NCI-H1048 (cell line): Measurements from ENCODE around the gene KCNN4.
"Not testable (repeated sequence)": the region's sequence is repeated elsewhere in the genome, so short reads cannot be mapped to it uniquely, and the experiment has no call there.

Experiments
- DNase-seq: peaks from one replicate; lab custom pipeline; 2025; lab: John Stamatoyannopoulos, UW

KCNN4 gene

DNA sequence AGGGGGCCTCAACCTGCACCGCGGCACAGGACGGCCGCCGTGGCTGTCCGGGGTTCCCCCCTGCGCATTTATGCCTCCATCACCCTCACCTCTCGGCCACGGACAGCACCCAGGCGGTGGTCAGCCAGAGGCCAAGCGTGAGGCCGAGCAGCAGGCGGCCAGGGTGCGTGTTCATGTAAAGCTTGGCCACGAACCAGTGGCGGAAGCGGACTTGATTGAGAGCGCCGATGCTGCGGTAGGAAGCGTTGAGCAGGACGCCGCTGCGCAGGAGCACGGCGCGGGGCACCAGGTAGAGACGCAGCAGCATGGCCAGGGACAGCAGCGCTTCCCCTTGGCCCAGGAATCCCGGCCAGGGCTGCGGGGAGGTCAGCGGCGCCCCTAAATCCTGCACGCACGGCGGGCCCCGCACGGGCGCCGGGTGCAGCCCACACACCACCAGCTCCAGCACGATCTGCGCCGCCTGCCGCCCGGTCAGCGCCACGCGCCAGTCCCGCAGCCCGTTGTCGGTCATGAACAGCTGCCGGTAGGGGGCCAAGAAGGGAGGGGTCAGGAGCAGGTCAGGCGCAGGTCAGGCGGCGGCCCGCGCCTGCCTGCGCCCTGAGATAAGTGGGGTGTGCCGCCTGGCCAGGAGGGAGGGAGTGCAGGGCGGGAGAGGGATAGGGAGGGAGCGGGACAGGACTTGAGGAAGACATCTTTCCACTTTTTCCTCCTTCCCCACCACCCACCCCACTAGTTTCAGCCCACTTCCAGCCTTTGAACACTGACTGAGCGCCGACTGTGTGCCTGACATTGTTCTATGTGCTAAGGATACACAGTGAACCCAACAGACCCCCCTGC, 6.5 kb downstream of the KCNN4 start:
- DNase-seq: no peak

DNA sequence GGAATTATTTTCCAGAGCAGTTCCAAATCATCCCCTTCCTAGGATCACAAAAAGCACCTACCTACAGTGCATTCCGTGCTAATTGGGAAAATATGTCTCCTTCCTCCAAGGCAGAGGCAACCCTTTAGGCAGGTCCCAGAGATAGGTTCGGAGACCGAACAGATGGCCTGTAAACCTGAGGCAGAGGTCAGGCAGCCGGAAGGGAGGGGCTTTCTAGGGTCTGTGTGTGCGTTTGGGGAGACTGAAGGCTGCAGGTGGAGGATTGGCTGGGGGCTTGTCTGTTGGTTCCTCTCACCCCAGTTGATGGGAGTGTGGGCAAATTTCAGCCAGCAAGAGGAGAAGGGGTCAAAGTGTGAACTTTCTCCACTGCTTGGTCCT, 7.1 kb downstream of the KCNN4 start:
- no peak for DNase-seq

DNA sequence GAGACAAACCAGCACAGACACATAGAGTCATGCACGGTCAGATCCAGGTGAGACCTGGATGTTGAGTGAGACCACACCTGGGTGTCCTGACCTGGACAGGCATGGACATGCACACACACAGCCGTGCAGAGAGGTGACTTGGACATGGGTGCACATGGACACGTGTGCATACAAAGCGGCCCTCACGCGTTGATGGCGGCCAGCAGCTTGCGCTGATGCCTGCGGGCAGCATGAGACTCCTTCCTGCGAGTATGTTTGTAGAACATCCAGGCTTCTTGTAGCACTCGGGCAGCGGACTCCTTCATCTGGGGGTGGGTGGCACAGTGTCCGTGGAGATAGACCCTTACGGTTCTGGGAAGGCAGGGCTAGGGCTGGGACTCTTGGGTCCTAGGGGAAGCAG, 11.5 kb downstream of the KCNN4 start:
- DNase-seq: no peak

GRCh38 chr19:43768273-43769050, 12.3 kb downstream of the KCNN4 start:
- DNase-seq: no peak

GRCh38 chr19:43767818-43768217, 13.0 kb downstream of the KCNN4 start:
- no peak for DNase-seq

DNA sequence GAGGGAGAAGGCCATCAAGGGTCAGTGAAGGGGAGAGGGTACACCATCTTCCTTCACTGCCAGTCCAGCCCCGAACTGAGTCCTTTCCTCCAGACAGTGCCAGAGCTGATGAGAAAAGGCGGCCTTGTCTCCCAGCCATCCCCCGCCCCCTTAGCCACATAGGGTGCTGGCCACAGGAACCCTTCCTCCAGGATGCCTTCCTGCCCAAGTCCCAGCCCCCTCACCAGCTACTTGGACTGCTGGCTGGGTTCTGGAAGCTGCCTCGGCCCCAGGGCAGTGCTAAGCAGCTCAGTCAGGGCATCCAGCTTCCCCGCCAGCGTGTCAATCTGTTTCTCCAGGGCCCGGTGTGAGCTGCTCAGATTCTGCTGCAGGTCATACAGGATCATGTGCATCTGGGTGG, 13.5 kb downstream of the KCNN4 start:
- DNase-seq: no peak

DNA sequence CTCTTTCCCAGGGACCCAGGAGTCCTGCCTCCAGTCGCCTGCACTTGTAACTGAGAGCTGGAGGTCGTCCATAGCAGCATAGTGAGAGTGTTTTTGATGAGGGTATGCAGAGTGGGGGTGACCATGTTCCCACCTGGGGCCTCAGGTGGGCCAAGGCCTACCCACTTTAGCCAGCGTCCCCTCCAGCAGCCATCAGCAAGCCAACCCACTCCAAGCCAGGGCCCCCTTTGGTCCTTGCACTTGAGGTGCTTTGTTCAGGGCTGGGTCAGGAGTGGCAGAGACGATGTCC, 14.1 kb downstream of the KCNN4 start:
- no peak for DNase-seq

DNA sequence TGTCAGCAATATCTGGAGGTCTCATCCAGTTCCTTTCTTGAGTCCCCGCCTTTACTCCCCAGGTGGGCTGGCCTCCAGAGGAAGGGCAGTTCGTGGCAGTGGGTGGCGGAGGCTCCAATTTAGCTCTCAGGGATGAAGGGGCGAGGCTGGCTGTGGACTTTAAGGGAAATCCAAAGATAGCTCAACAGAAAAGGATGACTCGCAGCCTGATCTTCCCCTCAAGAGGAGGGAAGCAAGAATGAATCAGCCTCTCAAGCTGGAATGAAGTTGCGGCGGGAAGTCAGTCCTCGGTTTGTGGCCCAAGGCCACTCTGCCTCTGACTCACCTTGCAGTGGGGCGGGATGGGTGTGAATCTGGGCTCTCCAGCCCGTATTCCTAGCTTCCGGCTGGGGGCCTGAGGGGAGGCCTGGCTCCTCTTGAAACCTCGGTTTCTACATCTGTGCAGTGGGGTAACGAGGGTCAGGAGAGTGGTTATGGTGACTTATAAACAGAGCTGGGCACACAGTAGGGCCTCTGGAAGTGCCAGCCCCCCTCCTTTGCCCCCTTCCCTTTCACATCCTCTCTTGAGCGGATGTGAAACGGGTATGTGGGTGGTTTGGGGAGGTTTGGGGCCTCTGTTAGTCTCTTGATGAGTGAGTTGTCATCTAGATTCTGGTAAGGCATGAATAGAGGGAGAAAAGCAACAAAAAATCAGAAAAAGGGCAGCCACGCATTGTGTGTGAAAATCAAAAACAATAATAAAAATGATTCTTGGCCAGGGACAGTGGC, 15.5 kb downstream of the KCNN4 start:
- no peak for DNase-seq

DNA sequence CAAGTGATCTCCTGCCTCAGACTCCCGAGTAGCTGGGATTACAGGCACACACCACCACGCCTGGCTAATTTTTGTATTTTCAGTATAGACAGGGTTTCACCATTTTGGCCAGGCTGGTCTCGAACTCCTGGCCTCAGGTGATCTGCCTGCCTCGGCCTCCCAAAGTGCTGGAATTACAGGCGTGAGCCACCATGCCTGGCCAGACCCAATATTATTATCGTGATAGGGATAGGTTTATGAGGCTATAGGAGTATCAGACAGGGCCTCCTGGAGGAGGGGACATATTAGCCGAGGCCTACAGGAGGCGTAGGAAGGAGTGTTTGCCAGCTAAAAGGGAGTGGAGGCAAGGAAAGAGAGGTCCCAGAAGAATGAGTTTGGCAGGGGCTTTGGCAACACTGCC, 16.1 kb downstream of the KCNN4 start:
- DNase-seq: not testable (repeated sequence)

DNA sequence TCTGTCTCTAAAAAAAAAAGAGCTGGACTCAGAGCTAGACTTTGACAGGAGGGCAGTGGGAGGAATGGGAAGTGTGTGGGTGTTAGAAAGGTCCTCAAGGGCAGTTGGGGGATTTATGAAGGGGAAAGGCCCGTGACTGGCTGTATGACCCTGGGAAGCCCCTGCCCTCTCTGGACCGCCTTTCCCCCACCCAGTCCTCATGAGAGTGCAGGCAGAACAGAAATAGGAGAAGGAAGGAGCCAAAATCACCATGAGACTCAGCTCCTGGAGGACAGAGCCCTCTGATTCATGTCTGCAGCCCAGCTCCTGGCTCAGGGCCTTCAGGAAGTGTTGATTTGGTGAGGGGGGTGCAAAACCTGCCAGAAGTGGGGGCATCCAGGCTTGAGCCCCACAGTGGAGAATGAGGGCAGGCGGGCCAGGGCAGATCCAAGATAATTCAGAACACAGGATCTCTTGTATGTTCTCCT, 17.3 kb downstream of the KCNN4 start:
- DNase-seq: no peak

DNA sequence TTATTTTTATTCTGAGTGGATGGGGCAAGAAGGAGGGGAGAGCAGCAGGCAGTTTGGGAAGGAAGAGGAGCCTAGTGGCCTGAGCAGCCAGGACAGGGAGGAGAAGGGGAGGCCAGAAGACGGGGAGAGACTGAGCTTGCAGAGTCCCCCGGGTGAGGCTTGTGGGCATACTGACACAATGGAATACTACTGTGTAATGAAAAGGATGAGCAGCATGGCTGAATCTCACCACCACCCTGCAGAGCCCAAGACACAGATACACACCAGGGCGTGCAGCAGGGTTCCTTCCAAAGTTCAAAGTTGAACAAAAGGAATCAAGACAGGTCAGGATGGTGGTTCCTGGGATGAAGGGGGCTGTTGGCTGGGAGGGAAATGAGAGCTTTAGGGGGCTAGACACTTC, 18.0 kb downstream of the KCNN4 start:
- DNase-seq: no peak

DNA sequence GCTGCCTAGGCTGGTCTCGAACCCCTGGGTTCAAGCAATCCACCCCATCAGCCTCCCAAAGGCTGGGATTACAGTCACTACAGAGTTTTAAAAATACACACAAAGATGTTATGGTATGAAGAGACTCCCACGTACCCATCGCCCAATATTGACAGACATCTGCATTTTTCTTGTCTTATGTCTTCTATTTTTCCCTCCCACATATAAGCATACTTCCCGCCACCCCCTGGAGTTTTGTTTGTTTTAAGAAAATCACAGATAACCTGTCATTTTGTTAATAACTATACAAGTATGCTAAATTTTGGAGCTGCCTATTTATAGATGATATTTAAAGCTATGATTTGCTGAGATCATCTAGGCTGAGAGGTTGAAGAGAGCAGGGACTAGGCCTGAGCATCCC, 19.8 kb downstream of the KCNN4 start:
- DNase-seq: no peak

GRCh38 chr19:43759515-43759914, 21.3 kb downstream of the KCNN4 start:
- no peak for DNase-seq

- DNase-seq: peak; percentile 74
These were observed 25.4 kb downstream of the KCNN4 start for GRCh38 chr19:43755256-43755801.

DNA sequence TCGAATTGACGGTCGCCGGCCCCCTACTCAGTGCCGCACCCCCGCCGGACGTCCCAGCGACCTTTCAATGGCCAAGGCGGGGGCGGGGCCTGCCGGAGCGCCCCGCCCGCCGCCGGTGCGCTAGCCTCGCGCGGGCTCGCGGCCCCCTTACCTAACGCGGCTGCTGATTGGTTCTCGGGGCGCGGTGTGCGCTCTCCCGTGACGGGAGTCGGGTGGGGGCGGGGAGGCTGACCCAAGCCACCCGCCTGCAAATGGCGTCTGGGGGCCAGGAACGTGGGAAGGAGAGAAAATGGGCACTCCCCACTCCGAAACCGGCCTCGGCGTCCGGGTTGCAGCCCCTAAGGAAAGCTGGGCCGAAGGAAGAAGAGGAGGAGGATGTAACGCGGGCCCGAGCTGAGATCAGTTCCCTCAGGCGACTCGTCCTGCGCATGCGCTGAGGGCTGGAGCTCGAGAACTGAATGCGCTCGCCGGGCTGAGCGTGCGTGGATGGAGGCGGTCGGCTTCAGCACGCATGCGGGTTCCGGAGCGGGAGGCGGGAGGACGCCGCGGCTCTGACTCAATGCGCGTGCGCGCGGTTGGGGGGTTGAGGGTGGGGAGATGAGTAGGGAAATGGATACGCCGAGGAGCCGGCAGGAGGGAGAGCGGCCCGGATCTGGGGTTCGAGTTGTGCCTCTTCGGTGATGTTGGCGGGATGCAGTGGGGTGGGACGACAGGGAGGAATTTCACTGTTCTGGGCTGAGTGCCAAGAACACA, 26.1 kb downstream of the KCNN4 start, which contains the start of gene SMG9:
Gene SMG9, minus strand, starts transcription at position 460 of the 753 bp plus-strand sequence. CDS start 4,221 bp downstream, outside the sequence.
- peak; percentile 90 for DNase-seq

GRCh38 chr19:43754253-43754502, 26.6 kb downstream of the KCNN4 start:
- DNase-seq: no peak

GRCh38 chr19:43752287-43752875, 28.4 kb downstream of the KCNN4 start:
- DNase-seq: no peak

GRCh38 chr19:43751466-43752220, 29.1 kb downstream of the KCNN4 start:
- no peak for DNase-seq

DNA sequence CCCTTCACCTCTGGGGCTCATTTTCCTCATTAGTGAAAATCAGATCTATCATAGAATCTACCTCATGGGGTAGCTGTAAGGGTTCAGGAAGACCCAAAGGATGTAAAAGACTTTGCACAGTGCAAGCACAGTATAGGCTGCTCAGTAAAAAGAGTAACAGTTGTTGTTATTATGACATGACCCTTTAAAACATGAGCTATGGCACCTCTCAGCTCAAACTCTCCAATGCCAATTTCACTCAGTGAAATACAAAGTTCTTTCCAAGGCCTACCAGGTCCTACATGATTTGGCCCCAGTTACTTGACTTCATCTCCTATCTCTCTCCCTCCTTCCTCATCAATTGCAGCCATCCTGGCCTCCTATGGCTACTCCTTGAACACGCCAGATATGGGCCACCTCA, 30.9 kb downstream of the KCNN4 start:
- DNase-seq: no peak

GRCh38 chr19:43749152-43749551, 31.6 kb downstream of the KCNN4 start:
- DNase-seq: no peak

DNA sequence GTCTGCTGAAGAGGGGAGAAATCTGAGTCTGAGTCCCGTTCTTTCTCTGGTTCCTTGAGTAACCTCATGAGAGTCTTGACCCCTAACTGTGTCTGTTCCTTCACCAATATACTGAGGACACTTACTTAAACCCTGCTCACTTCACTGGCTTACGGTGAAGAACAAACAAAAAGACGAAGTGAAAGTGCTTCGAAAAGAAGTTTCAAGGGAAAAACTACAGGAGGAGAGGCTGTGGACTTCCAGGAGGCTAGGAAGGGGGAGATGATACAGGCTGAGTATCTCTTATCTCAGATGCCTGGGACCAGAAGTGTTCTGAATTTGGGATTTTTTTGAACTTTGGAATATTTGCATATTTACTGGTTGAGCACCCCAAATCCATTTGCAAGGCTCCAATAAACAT, 32.1 kb downstream of the KCNN4 start:
- no peak for DNase-seq
